ENCODE measurements around the gene FZR1. TPM values are rescaled to one million over a fixed set of nuclear protein-coding genes. Genes with fewer than 3 reads are reported as not detected.
"Not testable (repeated sequence)": the region's sequence is repeated elsewhere in the genome, so short reads cannot be mapped to it uniquely, and the experiment has no call there.

Gene FZR1
- total RNA-seq, 1 donor from 2014 or later: 54.9 TPM

DNA sequence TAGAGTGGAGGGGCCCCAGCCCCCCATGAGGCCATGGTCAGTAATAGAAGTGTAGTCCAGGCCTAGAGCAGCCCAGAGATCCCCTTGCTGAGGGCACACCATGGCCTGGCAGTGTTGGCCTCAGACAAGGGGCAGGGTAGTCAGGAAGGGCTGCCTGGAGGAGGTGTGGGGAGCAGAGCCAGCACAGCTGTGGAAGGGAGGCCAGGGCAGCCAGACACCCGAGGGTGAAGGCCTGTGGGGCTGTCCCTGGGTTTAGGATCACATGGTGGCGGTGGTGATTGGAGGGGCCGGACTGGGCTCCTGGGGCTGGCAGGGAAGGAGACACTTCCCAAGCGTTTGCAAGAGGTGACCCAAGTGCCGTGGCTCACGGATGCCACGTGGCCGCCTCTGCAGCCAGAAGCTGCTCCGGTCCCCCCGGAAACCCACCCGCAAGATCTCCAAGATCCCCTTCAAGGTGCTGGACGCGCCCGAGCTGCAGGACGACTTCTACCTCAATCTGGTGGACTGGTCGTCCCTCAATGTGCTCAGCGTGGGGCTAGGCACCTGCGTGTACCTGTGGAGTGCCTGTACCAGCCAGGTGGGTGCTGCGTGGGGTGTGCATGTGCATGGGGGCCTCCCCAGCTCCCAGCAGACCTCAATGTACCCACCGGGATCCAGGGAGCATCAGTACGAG lies 21.3 kb downstream of the FZR1 start:
- H3K9me3 Mint-ChIP-seq: no peaks in the 10 kb centered on the region
- H3K4me3 Mint-ChIP-seq: no peak overlapping the region
- TF ChIP-seq, protein P1, sequence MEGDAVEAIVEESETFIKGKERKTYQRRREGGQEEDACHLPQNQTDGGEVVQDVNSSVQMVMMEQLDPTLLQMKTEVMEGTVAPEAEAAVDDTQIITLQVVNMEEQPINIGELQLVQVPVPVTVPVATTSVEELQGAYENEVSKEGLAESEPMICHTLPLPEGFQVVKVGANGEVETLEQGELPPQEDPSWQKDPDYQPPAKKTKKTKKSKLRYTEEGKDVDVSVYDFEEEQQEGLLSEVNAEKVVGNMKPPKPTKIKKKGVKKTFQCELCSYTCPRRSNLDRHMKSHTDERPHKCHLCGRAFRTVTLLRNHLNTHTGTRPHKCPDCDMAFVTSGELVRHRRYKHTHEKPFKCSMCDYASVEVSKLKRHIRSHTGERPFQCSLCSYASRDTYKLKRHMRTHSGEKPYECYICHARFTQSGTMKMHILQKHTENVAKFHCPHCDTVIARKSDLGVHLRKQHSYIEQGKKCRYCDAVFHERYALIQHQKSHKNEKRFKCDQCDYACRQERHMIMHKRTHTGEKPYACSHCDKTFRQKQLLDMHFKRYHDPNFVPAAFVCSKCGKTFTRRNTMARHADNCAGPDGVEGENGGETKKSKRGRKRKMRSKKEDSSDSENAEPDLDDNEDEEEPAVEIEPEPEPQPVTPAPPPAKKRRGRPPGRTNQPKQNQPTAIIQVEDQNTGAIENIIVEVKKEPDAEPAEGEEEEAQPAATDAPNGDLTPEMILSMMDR (IDR thresholded peaks at IDR 0.05; ENCODE audit: unreplicated experiment): no peak
- H3K4me1 Mint-ChIP-seq: no peaks in the 10 kb centered on the region
- H3K27me3 Mint-ChIP-seq (ENCODE audit: low read depth): no peaks in the 10 kb centered on the region
- H3K27ac Mint-ChIP-seq: no peak overlapping the region
- H3K36me3 Mint-ChIP-seq: peaks cover 11% of the 10 kb centered on the region
- DNase-seq (ENCODE audit: low spot score in 2 of 2, unreplicated experiment in 2 of 2): no peak

DNA sequence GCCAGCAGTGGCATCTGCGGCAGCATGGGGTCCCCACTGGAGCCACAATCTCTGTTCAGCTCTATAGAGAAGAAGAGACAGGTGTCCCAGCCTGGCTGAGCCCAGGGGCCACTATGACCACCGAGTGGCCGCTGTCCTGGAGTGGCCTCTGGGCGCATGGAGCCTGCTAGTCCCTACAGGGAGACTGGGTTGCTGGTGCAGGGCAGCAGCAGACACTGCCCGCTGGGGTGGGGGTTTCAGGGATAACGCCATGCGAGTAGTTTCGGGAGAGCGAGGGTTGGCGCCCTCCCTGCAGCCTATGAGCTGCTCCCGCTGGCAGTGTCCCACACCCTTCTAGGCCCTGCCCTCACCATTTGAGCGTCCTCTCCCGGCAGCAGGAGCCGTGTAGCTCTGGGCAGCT lies 22.0 kb downstream of the FZR1 start:
- no peak overlapping the region for H3K4me3 Mint-ChIP-seq
- no peaks in the 10 kb centered on the region for H3K27me3 Mint-ChIP-seq (ENCODE audit: low read depth)
- H3K36me3 Mint-ChIP-seq: peaks cover 13% of the 10 kb centered on the region
- no peaks in the 10 kb centered on the region for H3K9me3 Mint-ChIP-seq
- H3K4me1 Mint-ChIP-seq: no peaks in the 10 kb centered on the region
- TF ChIP-seq, protein P1 (IDR thresholded peaks at IDR 0.05; ENCODE audit: unreplicated experiment): no peak
- no peak for DNase-seq (ENCODE audit: low spot score in 2 of 2, unreplicated experiment in 2 of 2)
- H3K27ac Mint-ChIP-seq: no peak overlapping the region

DNA sequence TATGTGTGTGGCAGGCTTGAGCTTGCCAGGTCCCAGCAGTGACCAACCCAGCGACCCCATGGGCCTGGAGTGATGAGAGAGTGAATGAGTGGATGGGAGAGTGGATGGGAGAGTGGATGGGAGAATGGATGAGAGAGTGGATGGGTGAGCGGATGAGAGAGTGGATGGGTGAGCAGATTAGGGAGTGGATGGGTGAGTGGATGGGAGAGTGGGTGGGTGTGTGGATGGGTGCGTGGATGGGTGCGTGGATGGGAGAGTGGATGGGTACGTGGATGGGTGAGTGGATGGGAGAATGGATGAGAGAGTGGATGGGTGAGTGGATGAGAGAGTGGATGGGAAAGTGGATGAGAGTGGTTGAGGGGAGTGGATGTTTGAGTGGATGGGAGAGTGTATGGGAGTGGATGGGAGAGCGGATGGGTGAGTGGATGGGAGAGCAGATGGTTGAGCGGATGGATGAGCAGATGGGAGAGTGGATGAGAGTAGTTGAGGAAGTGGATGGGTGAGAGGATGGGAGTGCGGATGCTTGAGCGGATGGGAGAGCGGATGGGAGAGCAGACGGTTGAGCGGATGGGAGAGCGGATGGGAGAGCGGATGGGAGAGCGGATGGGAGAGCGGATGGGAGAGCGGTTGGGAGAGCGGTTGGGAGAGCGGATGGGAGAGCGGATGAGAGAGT lies 22.6 kb downstream of the FZR1 start:
- H3K36me3 Mint-ChIP-seq: peaks cover 18% of the 10 kb centered on the region
- no peak overlapping the region for H3K4me3 Mint-ChIP-seq
- H3K27me3 Mint-ChIP-seq (ENCODE audit: low read depth): no peaks in the 10 kb centered on the region
- H3K4me1 Mint-ChIP-seq: no peaks in the 10 kb centered on the region
- H3K27ac Mint-ChIP-seq: no peak overlapping the region
- TF ChIP-seq, protein P1 (IDR thresholded peaks at IDR 0.05; ENCODE audit: unreplicated experiment): no peak
- H3K9me3 Mint-ChIP-seq: no peaks in the 10 kb centered on the region
- no peak for DNase-seq (ENCODE audit: low spot score in 2 of 2, unreplicated experiment in 2 of 2)

DNA sequence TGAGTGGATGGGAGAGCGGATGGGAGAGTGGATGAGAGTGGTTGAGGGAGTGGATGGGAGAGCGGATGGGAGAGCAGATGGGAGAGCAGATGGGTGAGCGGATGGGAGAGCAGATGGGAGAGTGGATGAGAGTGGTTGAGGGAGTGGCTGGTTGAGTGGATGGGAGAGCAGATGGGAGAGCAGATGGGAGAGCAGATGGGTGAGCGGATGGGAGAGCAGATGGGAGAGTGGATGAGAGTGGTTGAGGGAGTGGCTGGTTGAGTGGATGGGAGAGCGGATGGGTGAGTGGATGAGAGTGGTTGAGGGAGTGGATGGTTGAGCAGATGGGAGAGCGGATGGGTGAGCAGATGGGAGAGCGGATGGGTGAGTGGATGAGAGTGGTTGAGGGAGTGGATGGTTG lies 23.2 kb downstream of the FZR1 start:
- H3K27me3 Mint-ChIP-seq (ENCODE audit: low read depth); H3K9me3 Mint-ChIP-seq; H3K27ac Mint-ChIP-seq; H3K4me1 Mint-ChIP-seq; DNase-seq (ENCODE audit: low spot score in 2 of 2, unreplicated experiment in 2 of 2); H3K4me3 Mint-ChIP-seq: not testable (repeated sequence)
- H3K36me3 Mint-ChIP-seq: peaks cover 16% of the 10 kb centered on the region

DNA sequence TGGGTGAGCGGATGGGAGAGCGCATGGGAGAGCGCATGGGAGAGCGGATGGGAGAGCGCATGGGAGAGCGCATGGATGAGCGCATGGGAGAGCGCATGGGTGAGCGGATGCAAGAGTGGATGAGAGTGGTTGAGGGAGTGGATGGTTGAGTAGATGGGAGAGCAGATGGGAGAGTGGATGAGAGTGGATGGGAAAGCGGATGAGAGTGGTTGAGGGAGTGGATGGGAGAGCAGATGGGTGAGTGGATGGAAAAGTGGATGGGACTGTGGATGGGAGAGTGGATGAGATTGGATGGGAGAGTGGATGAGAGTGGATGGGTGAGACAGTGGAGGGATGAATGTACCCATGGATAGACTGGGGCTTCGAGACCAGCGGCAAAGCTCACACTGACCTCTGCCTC lies 24.3 kb downstream of the FZR1 start:
- no peak overlapping the region for H3K4me3 Mint-ChIP-seq
- peaks cover 23% of the 10 kb centered on the region for H3K36me3 Mint-ChIP-seq
- TF ChIP-seq, protein P1 (IDR thresholded peaks at IDR 0.05; ENCODE audit: unreplicated experiment): no peak
- no peaks in the 10 kb centered on the region for H3K27me3 Mint-ChIP-seq (ENCODE audit: low read depth)
- DNase-seq (ENCODE audit: low spot score in 2 of 2, unreplicated experiment in 2 of 2): no peak
- no peak overlapping the region for H3K27ac Mint-ChIP-seq
- no peaks in the 10 kb centered on the region for H3K9me3 Mint-ChIP-seq
- no peaks in the 10 kb centered on the region for H3K4me1 Mint-ChIP-seq

DNA sequence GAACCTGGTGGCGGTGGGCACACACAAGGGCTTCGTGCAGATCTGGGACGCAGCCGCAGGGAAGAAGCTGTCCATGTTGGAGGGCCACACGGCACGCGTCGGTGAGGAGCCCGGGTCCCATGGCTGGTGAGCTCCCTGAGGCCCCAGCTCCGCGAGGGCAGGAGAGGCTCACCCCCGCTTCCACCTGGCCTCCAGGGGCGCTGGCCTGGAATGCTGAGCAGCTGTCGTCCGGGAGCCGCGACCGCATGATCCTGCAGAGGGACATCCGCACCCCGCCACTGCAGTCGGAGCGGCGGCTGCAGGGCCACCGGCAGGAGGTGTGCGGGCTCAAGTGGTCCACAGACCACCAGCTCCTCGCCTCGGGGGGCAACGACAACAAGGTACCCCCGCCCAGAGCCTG lies 25.6 kb downstream of the FZR1 start:
- no peaks in the 10 kb centered on the region for H3K4me1 Mint-ChIP-seq
- no peaks in the 10 kb centered on the region for H3K27me3 Mint-ChIP-seq (ENCODE audit: low read depth)
- DNase-seq (ENCODE audit: low spot score in 2 of 2, unreplicated experiment in 2 of 2): no peak
- H3K27ac Mint-ChIP-seq: no peak overlapping the region
- no peak overlapping the region for H3K4me3 Mint-ChIP-seq
- TF ChIP-seq, protein P1 (IDR thresholded peaks at IDR 0.05; ENCODE audit: unreplicated experiment): no peak
- H3K9me3 Mint-ChIP-seq: no peaks in the 10 kb centered on the region
- H3K36me3 Mint-ChIP-seq: peaks cover 24% of the 10 kb centered on the region
